ENCODE data around the gene CWC27.
A peak's percentile ranks its signal among the peaks of the same experiment; 100 is the strongest.
"Not testable (repeated sequence)": the region's sequence is repeated elsewhere in the genome, so short reads cannot be mapped to it uniquely, and the experiment has no call there.

Gene CWC27

DNA sequence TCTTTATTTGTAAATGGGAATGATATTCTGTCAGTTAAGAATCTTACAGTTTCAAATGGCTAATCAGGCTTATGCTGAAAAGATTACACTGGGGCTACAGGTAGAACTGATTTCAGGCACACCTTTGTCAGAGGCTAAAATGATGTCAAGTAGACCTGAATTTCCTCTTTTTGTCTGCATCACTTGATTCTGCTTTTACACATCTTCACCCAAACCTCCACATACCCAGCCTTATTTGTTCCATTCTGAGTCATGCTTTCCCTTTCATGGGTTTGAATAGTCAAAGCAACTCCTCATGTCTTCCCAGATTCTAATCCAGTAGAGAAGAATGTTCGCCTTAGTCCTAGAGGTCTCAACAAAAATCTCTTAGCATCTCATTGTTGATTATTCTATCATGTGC, 156.4 kb downstream of the CWC27 start:
- DNase-seq (ENCODE audit: low spot score), result no peak

DNA sequence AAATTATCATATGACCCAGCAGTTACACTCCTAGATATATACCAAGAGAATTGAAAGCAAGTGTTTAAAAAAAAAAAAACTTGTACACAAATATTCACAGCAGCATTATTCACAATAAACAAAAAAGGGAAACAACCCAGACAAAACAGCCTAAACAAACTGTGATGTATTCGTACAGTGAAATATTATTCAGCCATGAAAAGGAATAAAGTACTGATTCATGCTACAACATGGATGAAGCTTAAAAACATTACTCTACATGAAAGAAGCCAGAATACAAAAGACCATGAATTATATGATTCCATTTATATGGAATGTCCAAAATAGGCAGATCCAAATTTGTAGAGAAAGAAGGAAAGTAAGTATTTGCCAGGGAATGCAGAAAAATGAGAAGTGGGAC, 161.1 kb downstream of the CWC27 start:
- DNase-seq (ENCODE audit: low spot score), result no peak

DNA sequence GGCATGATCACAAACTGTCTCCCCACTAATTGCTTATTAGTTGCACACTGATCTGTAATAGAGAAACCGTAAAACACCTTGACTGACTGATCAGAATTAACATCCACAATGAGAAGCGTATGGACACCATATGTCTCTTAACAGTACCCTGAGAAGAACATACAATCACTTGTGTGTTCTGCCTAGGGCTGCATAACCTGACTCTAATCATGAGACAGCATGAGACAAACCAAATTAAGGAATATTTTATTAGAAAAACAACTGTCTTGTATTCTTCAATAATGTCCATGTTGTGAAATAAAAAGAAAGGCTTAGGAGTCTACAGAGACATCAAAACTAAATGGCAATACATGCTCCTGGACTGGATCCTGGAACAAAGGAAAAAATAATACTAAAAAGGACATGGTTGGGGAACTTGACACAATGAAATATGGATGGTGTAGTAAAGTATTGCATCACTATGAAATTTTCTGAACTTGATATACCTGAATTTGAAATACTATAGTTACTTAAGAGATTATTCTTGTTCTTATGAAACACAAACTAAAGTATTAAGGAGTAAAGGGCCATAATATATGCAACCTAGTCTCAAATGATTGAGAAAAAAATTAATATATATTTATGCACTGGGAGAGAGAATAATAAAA, 162.1 kb downstream of the CWC27 start:
- DNase-seq (ENCODE audit: low spot score), result no peak

DNA sequence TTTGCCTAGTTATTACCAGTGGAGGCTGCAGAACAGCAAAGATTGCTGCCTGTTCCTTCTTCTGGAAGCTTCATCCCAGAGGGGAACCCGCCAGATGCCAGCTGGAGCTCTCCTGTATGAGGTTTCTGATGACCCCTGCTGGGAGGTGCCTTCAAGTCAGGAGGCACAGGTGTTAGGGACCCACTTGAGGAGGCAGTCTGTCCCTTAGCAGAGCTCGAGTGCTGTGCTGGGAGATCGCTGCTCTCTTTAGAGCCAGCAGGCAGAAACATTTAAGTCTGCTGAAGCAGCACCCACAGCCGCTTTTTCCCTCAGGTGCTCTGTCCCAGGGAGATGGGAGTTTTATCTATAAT, 170.7 kb downstream of the CWC27 start:
- DNase-seq (ENCODE audit: low spot score), result not testable (repeated sequence)

DNA sequence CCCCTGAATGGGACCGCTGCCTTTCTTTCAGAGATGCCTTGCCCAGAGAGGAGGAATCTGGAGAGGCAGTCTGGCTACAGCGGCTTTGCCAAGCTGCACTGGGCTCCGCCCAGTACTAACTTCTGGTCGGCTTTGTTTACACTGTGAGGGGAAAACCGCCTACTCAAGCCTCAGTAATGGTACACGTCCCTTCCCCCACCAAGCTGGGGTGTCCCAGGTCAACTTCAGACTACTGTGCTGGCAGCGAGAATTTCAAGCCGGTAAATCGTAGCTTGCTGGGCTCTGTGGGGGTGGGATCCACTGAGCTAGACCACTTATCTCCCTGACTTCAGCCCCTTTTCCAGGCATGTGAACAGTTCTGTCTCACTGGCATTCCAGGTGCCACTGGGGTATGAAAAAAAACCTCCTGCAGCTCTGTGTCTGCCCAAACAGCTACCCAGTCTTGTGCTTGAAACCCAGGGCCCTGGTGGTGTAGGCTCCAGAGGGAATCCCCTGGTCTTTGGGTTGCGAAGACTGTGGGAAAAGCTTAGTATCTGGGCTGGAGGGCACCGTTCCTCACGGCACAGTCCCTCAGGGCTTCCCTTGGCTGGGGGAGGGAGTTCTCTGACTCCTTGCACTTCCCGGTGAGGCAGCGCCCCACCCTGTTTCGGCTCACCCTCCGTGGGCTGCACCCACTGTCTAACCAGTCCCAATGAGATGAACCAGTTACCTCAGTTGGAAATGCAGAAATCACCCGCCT, 171.2 kb downstream of the CWC27 start:
- DNase-seq (ENCODE audit: low spot score), result peak; percentile 31

DNA sequence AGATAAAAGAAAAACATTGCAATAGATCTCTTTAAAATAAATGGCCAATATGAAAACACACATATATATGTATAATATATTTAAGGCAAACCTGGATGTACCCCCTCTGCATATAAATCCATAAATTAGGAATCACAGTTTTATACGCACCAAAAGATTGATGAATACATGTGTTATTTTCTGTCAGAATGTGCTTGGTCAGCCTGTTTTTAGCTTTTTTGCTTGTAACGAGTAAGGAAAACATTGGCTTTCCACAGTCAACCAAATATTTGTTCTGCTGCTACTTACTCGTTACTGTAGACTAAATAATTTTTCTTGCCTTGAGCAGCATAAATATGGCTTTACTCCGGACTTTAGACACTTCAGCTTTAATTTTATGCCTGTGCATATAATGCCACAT, 173.7 kb downstream of the CWC27 start:
- DNase-seq (ENCODE audit: low spot score), result no peak

DNA sequence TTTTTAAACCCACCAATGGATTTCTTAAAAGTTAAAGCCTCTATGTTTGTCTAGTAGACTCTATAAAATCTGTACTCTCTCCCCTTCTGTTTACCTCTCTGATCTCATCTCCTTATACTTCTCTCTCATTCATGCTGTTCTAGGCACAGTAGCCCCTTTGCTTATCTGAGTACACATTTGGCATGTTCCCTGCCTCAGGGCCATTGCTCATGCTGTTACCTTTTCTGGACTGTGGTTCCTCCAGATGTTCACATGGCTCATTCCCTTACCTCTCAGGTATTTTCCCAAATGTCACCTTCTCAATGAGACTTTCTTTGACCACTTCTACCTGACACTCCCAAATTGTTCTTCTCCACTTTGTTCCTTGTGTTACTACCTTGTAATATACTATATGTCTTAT, 176.1 kb downstream of the CWC27 start:
- DNase-seq (ENCODE audit: low spot score), result no peak

DNA sequence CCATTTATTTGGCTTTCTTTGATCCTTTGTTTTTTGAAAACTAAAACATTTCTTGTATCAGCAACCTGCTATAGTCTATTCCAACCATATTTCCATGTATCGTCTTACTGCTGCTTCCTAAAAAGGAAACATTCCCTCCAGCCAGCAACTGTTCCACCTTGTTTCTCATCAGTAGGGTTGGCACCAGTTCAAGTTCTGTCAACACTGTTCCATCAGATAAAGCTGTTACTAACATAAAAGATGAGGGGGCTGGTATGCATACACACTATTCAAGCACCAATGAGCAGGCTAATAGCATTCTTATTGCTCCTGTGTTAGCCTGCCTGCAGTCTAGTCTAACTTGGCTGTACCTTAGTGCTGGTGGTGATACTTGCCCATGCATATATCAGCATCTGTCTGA, 178.3 kb downstream of the CWC27 start:
- no peak for DNase-seq (ENCODE audit: low spot score)

DNA sequence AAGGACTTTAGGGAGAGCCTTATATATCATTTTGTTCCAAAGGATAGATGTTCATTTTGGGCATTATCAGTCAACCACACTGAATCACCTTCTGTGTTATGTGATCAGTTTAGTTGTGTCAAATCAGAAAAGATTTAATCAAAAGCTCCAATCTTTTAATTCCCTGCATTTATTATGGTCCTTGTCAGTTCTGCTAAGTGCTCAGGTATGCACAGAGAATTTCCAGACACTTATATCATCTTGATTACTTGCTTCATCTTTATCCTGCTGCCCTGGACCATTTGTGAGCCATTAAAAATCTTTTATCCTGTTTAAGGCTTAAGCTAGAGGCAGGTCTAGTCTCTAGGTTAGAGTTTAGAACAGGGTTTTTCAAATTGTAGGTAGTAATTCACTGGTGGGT, 179.1 kb downstream of the CWC27 start:
- DNase-seq (ENCODE audit: low spot score), result no peak

DNA sequence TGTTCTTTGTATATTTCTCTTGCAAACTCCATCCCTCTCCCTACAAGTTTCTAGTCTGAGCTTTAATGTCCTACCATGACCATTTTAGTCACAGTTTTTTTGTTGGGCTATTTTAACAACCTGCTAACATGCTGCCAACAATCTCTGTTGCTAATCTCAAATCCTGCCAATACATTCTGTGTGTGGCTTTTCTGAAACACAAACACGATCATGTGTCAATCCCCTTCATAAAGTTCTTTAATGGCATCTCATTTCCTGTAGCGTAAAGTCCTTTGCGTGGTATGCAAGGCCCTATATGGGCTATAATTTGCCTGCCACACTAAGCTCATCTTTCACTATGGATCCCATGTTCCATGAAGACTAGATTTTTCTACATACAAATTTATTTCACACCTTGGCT, 180.6 kb downstream of the CWC27 start:
- DNase-seq (ENCODE audit: low spot score), result no peak

DNA sequence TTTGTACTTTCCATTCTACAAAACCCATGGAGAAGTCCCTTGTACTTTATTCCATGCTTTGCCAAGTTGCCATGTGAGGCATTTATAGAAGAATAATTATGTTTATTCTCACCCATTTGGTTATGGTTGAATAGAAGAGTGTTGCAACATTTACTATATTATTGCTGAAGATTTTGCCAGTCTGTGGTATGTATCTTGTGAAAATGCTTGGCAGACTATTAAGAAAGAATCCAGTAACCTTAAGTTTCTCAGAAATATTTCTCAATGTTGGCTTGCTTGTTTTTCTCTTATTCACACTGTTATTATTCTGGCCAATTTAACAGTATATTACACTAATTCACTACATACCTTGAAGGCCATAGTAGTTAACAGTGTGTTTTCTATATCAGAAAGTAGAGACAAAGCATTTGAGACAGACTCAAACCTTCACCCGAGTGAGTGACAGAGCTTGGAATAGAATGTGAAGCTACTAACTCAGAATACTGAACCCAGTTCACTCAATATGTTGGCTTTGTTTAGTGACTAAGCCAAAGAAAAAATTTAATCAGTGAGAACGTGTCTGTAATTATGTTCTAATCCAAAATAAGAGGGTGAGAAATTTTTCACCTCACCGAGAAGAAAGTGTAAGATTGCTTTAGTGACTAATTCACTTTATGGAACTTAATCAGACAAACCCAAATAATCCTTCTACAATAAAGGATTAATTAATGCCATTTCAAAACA, 184.4 kb downstream of the CWC27 start:
- DNase-seq (ENCODE audit: low spot score), result no peak

DNA sequence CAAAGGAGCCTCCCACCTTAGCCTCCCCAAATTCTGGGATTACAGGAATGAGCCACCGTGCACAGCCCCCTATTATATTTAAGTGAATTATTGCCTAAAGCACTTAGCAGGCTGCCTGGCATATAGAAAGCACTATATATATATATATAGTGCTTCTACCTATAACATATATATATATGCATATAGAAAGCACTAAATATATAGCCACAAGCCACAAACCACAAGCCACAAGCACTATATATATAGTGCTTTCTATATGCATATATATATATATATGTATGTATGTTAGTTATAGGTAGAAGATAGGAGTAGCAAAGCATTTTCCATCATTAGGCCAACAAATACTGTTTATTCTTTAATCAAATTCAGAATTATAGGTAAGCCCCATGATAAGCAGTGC, 185.8 kb downstream of the CWC27 start:
- no peak for DNase-seq (ENCODE audit: low spot score)

DNA sequence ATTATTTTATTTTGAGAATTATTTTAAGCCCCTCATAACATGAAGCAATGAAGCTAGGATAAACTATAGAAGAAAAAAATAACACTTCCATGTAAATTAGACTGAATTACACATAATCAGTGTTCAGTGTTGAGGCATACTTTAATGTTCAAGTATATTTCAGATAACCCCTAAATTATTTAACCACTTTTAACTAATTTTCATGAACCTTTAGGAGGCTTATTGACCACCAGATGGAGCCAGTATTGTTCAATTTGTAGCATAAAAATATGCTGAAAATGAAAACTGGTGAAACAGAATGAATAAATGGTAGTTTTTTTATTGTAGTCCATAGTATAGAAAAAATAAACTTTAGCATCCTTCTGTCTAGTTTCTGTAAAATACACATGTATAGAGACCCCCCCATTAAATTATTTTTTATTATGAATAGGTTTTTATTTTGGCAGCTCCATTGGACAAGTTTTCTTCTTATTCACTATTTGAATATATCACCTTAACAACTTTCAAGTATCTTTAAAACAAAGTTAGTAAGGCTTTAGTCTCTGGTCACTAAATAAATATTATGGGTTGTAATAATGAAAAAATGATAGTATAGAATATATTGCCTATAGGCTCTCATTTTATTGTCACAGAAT, 190.1 kb downstream of the CWC27 start:
- DNase-seq (ENCODE audit: low spot score), result peak; percentile 8

DNA sequence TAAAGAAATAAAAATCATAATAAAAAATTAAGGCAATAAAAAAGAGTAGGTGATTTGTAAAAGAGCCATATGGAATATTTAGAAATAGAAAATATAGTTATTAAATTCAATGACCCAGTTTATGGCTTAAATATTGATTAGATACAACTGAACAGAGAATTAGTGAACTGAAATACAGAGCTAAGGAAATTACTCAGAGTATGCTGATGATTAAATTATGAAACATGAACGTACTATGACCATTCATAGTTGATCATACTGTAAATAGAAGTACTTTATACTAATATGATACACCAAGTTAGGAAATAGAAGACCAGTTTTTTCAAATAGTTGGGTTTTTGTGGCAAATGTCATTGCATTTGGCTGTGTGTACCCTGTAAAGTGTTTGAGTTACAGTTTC, 194.5 kb downstream of the CWC27 start:
- no peak for DNase-seq (ENCODE audit: low spot score)

DNA sequence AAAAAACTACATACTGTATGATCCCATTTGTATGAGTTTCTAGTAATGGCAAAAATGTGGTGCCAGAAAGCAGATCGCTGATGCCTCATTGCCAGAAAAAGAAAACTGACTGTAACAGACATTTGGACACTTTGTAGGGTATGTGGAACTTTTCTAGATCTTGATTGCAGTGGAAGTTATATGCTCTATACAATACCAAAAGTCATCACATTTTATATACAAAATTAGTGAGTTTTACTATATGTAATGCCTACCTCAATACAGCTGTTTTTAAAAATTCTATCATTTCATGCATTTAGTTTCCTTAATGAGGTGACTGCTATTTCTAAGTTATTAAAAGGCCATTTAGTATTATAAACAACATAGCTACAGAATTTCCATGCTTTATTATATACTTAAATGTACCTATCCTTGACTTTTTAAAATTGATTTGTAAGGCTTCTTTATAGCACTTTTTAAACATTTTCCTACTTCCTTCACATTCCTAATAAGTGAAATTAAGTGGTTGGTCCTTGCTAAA, 199.9 kb downstream of the CWC27 start:
- no peak for DNase-seq (ENCODE audit: low spot score)

DNA sequence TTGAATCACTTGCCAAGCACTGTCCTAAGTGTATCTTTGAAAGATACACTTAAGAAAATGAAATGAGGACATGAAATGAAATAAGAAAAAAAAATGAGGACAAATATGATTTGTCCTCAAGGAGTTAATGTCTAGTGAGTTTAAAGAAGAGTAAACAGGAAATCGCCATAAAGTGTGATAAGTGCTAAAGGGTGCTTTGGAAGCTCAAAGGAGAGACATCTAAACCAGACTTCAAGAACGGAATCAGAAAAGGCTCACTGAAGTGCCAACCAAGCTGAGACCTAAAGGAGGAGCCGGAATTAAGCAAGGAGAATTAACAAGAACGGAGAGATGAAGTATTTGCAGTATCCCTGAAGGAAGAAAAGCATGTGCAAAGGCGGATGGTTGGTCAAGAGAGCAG, 200.8 kb downstream of the CWC27 start:
- DNase-seq (ENCODE audit: low spot score), result no peak

DNA sequence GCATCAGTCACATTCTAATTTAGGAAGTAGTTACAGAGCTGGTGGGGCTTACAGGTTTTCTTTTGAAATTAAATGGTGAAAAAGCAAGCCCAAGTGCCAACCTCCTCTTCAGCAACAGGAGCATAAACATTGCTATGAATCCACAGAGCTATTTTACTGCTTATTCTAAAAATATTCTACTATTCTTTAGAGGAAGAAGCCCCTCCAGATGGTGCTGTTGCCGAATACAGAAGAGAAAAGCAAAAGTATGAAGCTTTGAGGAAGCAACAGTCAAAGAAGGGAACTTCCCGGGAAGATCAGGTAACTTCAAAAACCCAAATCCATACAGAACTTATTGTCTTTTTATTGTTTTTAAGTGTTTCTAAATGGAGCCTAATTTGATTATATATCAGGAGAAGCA, 202.8 kb downstream of the CWC27 start:
- DNase-seq (ENCODE audit: low spot score), result no peak

DNA sequence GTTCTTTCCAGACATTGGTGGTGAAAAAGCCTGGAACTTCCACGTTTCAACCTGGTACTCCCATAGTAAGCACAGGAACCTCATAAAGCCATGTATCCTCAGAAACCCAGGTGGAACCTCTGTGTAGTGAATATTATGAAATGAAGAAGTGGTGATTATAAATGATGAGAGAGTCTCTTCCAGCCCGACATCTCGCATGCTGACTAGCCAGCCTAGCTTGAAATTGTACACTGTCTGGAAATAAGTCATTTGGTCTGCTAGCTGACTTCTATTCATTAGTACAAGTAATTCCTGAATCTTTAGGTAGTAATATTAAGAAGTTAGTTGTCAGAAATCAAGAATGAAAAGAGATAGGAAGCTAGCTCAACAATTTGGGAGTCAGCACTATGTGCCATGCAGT, 203.3 kb downstream of the CWC27 start:
- no peak for DNase-seq (ENCODE audit: low spot score)

DNA sequence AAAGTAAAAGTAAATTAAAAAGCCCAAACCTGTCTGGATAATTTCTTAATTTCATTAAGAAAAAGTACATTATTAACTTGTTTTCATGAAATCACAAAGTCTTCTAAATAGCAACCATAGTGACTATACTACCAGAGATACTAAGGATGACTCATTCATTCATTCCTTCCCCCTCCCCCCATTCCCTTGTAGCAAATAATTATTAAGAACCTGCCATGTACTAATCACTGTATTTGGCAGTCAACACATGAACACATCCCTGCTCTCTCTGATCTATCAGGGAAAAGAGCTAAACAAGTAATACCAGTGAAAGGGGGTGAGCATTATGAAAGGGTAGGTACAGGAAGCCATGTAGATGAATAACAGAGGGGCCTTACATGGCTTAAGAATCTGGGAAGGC, 203.9 kb downstream of the CWC27 start:
- no peak for DNase-seq (ENCODE audit: low spot score)

DNA sequence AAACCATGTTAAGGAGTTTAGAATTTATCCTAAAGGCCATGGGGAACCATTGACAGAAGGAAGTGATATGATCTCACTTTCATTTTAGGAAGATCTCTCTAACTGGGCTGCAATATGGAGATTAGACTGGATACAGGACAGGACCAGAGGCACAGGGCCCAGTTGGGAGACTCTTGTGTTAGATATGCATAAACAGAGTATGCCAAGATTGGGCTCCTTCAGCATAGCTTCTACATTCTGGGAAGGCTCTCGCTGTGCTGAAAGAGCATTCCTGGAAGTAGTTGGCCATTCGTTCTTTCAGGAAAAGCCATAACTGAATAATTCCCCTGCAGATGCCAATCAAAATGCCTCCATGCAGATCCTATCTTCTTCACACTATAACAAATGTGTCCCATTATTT, 204.5 kb downstream of the CWC27 start:
- no peak for DNase-seq (ENCODE audit: low spot score)

DNA sequence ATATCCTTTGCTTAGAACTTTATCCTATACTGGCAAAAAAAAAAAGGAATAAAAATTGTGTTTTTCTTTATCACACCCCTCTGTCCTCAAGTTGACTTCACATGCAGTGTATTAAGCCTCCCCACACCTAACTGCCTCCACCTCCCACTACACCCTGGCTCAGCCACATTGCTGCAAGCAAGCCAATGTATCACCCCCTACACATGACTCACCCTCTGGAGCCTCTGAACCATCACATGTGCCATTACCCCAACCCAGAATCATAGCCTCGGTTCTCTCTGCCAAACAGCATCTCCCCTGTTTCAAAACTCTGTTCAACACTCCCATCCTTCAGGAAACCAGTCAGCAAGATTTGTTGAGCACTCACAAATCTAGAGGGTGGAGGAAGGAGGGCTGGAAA, 209.0 kb downstream of the CWC27 start:
- peak; percentile 4 for DNase-seq (ENCODE audit: low spot score)

DNA sequence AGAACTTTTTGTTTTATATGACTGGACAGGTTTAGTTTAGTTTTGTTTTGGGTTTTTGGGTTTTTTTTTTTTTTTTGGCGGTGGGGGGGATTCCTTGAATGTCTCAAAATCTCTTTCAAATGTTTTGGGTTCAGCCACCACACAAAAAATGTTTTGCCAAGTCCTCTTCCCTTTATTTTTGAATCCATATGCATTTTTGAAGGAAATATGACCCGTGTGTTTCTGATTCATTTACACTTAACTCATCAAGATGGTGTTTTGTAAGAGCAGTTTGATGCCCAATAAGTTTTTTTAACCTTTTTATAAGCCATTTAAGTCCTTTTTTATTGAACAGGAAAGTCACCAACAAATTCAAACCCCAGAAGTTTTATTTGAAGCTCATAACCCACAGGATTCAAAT, 209.8 kb downstream of the CWC27 start:
- no peak for DNase-seq (ENCODE audit: low spot score)

DNA sequence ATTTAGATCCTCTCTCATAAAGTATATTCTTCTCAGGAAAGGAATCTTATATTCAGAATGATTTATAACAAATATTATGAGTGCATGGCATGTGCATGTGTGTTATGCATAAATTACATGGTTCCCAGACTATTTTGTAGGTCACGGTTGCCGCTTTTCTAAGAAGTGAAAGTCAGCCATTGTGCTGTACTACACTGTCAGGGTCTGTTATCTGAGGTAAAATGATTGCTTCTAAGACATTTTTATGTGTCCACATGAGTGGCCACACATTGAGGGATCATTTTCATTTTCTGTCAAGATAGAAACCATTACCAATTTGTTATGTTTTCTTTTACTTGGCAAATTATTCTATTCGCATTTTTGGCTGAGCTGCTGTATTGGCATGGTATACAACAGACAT, 210.8 kb downstream of the CWC27 start:
- DNase-seq (ENCODE audit: low spot score), result no peak

All from AG08396 (cell line).